Transverse colon (tissue), 4 donors: Measurements from ENCODE around the gene PUM2.

Experiments used
- POLR2A ChIP-seq: fragments of 450-650 bp; IDR thresholded peaks from one replicate; pipeline ENCODE4 v1.6.1; 2016; ENCODE audit warnings: antibody characterized with exemption, mild to moderate bottlenecking, moderate library complexity
- POLR2AphosphoS5 ChIP-seq, 3 donors: sonication (generic); formaldehyde crosslinking; IDR thresholded peaks; one replicate each; pipeline ENCODE4 v1.6.1; 2016; ENCODE audit warnings: antibody characterized with exemption in 3 of 3
- TF ChIP-seq, protein P1 (sequence below), 5 experiments: fragments of 200-600 bp in 3 of 5; fragments of 450-650 bp in 2 of 5; sonication (generic) in 3 of 5; IDR thresholded peaks; 1 replicate in 2 of 5; 2 replicates in 3 of 5; pipeline ENCODE4 v1.5.1; 2016 to 2017; ENCODE audit warnings: antibody characterized with exemption in 5 of 5, inconsistent platforms in 3 of 5, mild to moderate bottlenecking in 2 of 5, moderate library complexity in 1 of 5

DNA sequence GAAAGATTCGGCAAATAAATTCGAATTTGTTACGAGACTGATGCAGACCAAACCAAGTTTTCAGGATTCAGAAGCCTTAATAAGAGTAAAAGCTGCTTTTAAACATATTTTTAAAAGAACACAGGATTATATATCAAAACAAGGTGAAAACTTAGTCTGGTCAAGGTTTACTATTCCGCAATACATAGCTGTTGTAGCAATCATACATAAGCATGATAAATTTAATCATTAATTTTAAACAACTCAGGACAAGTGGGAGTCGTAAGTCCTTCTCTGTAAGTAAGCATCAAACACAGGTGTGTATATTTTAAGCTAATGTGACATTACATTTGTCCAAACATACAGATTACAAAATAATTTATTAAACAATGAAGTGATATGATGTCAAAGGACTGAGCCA is 57.7 kb downstream of the PUM2 start:
- TF ChIP-seq POLR2A, result no peak
- TF ChIP-seq, protein P1, sequence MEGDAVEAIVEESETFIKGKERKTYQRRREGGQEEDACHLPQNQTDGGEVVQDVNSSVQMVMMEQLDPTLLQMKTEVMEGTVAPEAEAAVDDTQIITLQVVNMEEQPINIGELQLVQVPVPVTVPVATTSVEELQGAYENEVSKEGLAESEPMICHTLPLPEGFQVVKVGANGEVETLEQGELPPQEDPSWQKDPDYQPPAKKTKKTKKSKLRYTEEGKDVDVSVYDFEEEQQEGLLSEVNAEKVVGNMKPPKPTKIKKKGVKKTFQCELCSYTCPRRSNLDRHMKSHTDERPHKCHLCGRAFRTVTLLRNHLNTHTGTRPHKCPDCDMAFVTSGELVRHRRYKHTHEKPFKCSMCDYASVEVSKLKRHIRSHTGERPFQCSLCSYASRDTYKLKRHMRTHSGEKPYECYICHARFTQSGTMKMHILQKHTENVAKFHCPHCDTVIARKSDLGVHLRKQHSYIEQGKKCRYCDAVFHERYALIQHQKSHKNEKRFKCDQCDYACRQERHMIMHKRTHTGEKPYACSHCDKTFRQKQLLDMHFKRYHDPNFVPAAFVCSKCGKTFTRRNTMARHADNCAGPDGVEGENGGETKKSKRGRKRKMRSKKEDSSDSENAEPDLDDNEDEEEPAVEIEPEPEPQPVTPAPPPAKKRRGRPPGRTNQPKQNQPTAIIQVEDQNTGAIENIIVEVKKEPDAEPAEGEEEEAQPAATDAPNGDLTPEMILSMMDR (IDR thresholded peaks at IDR 0.05), result no peak
- TF ChIP-seq POLR2AphosphoS5 (IDR thresholded peaks at IDR 0.05), result no peak
